Left ventricle myocardium inferior (tissue), 1 donor: ENCODE data around the gene SEPTIN10. TPM values are rescaled to one million over a fixed set of nuclear protein-coding genes. Genes with fewer than 3 reads are reported as not detected.

Source experiments
- DNase-seq: peaks from one replicate; pipeline ENCODE4 v3.0.0-alpha.2; 2020
- H3K27ac ChIP-seq: fragments of 200-600 bp; replicated peaks from 2 replicates; pipeline ENCODE4 v1.8.0; 2021
- H3K27me3 ChIP-seq: fragments of 200-600 bp; 2 replicates; pipeline ENCODE4 v1.8.0; 2021; ENCODE audit warnings: low read depth
- H3K36me3 ChIP-seq: fragments of 200-600 bp; 2 replicates; pipeline ENCODE4 v1.8.0; 2021
- H3K4me1 ChIP-seq: fragments of 200-600 bp; 2 replicates; pipeline ENCODE4 v1.8.0; 2021
- H3K4me3 ChIP-seq: fragments of 200-600 bp; 2 replicates; pipeline ENCODE4 v1.8.0; 2021; ENCODE audit warnings: mild to moderate bottlenecking, moderate library complexity
- H3K9me3 ChIP-seq: fragments of 200-600 bp; replicated peaks from 2 replicates; pipeline ENCODE4 v1.8.0; 2021
- intact Hi-C: fragments of 100-400 bp; cut with micrococcal nuclease; formaldehyde crosslinking; loops from one replicate; pipeline ENCODE4 v1.11.0; 2022
- total RNA-seq: library from RNA; stranded (reverse); fragmentation: NEBNext Ultra II Directional; extraction: Animal tissue kit (Norgen Biotek cat#: 25700); gene quantifications from one replicate; pipeline ENCODE4 v1.2.1, GENCODE V29; 2021
- TF ChIP-seq, protein P1 (sequence below): fragments of 200-600 bp; IDR thresholded peaks from 2 replicates; pipeline ENCODE4 v1.8.0; 2021; ENCODE audit warnings: antibody characterized with exemption, mild to moderate bottlenecking, borderline replicate concordance
- donor health status: DM: no; HTN: yes; CAD: no; lungs with severe emphysema.

Gene SEPTIN10
- total RNA-seq, 1 donor from 2014 or later = 55.4 TPM

- intact Hi-C loops = no loop called here
- no peak overlapping the region for H3K27ac ChIP-seq
- TF ChIP-seq, protein P1, sequence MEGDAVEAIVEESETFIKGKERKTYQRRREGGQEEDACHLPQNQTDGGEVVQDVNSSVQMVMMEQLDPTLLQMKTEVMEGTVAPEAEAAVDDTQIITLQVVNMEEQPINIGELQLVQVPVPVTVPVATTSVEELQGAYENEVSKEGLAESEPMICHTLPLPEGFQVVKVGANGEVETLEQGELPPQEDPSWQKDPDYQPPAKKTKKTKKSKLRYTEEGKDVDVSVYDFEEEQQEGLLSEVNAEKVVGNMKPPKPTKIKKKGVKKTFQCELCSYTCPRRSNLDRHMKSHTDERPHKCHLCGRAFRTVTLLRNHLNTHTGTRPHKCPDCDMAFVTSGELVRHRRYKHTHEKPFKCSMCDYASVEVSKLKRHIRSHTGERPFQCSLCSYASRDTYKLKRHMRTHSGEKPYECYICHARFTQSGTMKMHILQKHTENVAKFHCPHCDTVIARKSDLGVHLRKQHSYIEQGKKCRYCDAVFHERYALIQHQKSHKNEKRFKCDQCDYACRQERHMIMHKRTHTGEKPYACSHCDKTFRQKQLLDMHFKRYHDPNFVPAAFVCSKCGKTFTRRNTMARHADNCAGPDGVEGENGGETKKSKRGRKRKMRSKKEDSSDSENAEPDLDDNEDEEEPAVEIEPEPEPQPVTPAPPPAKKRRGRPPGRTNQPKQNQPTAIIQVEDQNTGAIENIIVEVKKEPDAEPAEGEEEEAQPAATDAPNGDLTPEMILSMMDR = no peak
- no peaks in the 10 kb centered on the region for H3K36me3 ChIP-seq
- H3K27me3 ChIP-seq = no peaks in the 10 kb centered on the region
- no peaks in the 10 kb centered on the region for H3K4me1 ChIP-seq
- no peak overlapping the region for H3K4me3 ChIP-seq
- no peaks in the 10 kb centered on the region for H3K9me3 ChIP-seq
- no peak for DNase-seq
These were observed 22.6 kb upstream of the SEPTIN10 start for GRCh38 chr2:109636317-109636716.

GRCh38 chr2:109635426-109636304, 21.9 kb upstream of the SEPTIN10 start:
- intact Hi-C loops = no loop called here
- no peaks in the 10 kb centered on the region for H3K27me3 ChIP-seq
- no peaks in the 10 kb centered on the region for H3K4me1 ChIP-seq
- no peaks in the 10 kb centered on the region for H3K36me3 ChIP-seq
- no peaks in the 10 kb centered on the region for H3K9me3 ChIP-seq
- DNase-seq = no peak
- no peak overlapping the region for H3K4me3 ChIP-seq
- TF ChIP-seq, protein P1 = no peak
- H3K27ac ChIP-seq = no peak overlapping the region

DNA sequence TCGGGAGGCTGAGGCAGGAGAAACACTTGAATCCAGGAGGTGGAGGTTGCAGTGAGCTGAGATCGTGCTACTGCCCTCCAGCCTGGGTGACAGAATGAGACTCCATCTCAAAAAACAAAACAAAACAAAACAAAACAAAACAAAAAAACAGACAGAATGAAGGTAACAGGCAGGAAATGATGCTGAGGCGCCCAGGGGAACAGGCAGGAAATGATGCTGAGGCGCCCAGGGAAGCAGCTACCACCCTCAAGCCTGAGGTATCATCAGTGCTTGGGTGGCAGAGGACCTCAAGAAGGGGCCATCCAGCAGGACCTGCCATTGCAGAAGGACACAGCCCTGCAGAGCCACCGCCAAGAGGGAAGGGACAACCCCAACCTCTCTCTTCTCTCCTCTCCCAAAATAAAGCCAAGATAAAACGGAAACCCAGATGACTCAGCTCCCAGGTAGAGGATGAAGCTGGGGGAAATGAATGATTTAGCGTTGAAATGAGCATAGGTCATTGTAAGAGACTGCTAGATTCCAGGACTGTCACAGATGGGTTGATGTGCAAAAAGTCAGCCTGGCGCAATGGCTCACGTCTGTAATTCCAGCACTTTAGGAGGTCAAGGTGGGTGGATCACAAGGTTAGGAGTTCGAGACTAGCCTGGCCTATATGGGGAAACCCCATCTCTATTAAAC, 19.7 kb upstream of the SEPTIN10 start:
- Histone ChIP-seq H3K27me3 (no peaks in the 10 kb centered on the region), H3K9me3 (no peaks in the 10 kb centered on the region), H3K4me3 (no peak overlapping the region), H3K36me3 (no peaks in the 10 kb centered on the region), H3K27ac (no peak overlapping the region), H3K4me1 (no peaks in the 10 kb centered on the region)
- intact Hi-C loops = no loop called here
- TF ChIP-seq, protein P1 = no peak
- DNase-seq = no peak

- H3K27ac ChIP-seq = no peak overlapping the region
- no peaks in the 10 kb centered on the region for H3K9me3 ChIP-seq
- no peak for DNase-seq
- no peak overlapping the region for H3K4me3 ChIP-seq
- TF ChIP-seq, protein P1 = no peak
- H3K4me1 ChIP-seq = no peaks in the 10 kb centered on the region
- H3K27me3 ChIP-seq = no peaks in the 10 kb centered on the region
- intact Hi-C loops = no loop called here
- H3K36me3 ChIP-seq = no peaks in the 10 kb centered on the region
These were observed 18.5 kb upstream of the SEPTIN10 start for GRCh38 chr2:109632158-109632789.

DNA sequence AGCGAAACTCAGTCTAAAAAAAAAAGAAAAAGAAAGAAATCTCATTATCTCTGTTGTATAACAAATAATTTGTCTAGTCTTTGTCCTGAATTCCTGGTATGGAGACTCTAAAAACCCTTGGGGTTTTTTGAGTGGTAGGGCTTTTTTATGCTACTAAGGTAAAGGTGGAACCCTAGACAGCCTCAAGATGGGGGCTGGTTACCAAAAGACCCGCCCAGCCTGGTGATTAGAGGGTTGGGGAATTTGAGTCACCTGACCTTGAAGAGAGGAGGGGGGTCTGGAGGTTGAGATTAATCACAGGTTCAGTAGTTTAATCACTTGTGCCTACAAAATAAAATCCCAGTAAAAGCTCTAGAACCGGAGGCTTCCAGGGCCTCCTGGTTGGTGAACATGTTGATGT, 18.0 kb upstream of the SEPTIN10 start:
- DNase-seq = no peak
- no peaks in the 10 kb centered on the region for H3K36me3 ChIP-seq
- no peaks in the 10 kb centered on the region for H3K27me3 ChIP-seq
- no peak overlapping the region for H3K4me3 ChIP-seq
- intact Hi-C loops = no loop called here
- H3K9me3 ChIP-seq = no peaks in the 10 kb centered on the region
- no peaks in the 10 kb centered on the region for H3K4me1 ChIP-seq
- TF ChIP-seq, protein P1 = no peak
- no peak overlapping the region for H3K27ac ChIP-seq
